CD4-positive, alpha-beta T cell treated with Interleukin-4 for 1 hour (primary cell): ENCODE data around the gene SHC2.
A peak's percentile ranks its signal among the peaks of the same experiment; 100 is the strongest.
"Not testable (repeated sequence)": the region's sequence is repeated elsewhere in the genome, so short reads cannot be mapped to it uniquely, and the experiment has no call there.

Experiments
- DNase-seq, 2 donors: peaks; one replicate each; pipeline ENCODE4 v3.0.0-alpha.2; 2020 to 2022

Gene SHC2

DNA sequence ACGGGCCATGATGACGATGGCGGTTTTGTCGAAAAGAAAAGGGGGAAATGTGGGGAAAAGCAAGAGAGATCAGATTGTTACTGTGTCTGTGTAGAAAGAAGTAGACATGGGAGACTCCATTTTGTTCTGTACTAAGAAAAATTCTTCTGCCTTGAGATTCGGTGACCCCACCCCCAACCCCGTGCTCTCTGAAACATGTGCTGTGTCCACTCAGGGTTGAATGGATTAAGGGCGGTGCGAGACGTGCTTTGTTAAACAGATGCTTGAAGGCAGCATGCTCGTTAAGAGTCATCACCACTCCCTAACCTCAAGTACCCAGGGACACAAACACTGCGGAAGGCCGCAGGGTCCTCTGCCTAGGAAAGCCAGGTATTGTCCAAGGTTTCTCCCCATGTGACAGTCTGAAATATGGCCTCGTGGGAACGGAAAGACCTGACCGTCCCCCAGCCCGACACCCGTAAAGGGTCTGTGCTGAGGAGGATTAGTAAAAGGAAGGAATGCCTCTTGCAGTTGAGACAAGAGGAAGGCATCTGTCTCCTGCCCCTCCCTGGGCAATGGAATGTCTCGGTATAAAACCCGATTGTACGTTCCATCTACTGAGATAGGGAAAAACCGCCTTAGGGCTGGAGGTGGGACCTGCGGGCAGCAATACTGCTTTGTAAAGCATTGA is 74.1 kb downstream of the SHC2 start:
- not testable (repeated sequence) for DNase-seq

DNA sequence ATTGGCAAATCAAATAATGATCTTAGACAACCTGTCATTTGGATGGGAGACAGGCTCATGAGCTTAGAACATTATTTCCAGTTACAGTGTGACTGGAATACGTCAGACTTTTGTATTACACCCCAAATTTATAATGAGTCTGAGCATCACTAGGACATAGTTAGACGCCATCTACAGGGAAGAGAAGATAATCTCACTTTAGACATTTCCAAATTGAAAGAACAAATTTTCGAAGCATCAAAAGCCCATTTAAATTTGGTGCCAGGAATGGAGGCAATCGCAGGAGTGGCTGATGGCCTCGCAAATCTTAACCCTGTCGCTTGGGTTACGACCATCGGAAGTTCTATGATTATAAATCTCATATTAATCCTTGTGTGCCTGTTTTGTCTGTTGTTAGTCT is 74.6 kb downstream of the SHC2 start:
- DNase-seq = not testable (repeated sequence)

DNA sequence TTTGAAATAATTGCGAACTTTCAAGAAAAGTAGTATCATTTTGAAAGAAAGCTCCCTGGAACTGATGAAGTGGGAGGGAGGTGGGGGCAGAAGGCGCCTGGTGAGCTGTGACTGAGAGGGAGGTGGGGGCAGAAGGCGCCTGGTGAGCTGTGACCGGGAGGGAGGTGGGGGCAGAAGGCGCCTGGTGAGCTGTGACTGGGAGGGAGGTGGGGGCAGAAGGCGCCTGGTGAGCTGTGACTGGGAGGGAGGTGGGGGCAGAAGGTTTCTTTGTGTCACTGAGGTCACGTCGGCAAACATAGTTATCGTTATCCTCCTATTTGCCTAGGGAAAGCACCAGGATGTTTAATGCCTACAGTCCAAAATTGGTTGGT is 76.0 kb downstream of the SHC2 start:
- DNase-seq = no peak

DNA sequence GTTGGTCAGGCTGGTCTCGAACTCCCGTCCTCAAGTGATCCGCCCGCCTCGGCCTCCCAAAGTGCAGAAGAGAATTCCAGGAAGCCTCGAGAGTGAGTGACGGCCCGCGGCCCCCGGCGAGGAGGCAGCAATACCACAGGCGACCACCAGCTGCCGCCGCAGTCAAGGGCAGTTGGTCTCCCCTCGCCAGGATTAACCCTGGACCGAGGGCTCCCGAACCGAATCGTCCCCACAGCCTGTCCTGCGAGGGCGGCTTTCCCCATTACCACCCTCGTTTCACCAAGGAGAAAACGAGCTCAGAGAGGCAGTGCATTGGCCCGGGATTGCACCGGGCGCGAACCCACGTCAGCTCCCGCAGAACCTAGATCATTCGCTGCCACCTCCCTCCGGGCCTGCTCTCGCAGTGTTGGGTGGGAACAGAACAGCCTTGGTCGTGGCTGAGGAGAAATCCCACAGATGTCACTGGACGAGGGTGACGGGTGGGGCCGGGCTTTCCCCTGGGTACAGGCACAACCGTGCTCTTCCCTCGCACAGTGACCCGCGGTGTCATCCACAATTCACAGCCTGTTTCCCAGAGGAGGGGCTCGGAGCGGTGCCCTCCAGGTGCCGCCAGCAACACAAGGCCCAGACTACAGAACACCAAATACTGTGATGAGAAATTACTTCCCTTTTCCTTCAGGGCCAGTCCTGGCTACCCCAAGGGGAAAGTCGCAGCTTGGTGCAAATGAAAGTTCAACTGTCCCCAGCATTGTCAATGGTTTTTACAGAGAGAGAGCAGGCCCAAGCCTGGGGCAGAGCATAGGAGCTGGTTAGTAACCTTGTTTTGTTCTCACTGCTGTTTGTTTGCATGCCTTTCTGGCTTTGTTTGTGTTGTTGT is 76.7 kb downstream of the SHC2 start:
- no peak for DNase-seq

DNA sequence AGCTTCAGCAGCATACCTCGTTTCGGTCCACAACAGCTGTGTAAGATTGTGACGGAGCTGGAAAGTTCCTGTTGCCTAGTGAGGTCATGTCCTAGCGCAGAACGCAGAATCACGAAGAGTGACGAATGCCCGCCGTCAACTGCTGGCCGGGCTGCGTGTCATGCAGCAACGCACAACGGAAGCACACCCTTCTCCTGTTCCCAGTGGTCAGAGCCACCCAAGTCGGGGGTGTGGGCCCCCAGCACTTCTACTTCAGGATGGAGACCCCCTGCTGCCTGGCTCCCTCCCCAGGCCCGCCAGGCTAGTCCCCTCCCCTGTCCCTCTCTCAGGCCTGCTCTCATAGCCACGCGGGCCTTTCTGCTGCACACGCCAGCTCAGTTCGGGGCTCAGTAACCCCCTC is 77.8 kb downstream of the SHC2 start:
- no peak for DNase-seq

DNA sequence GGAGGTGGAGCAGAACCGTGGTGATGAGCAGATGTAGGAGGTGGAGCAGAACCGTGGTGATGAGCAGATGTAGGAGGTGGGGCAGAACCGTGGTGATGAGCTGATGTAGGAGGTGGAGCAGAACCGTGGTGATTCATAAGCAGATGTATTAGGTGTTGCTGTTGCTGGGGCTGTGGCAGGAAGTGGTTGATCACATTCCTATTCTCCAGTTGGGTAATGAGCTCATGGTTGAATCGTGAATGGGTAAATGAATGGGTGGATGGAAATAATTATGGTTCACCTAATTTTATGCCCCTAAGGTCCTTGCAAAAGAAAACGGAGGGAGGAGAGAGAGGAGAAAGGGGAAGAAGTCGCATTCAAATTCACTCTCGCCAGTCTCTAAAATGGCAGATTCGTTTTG is 78.3 kb downstream of the SHC2 start:
- DNase-seq = peak; percentile 46 to 66

DNA sequence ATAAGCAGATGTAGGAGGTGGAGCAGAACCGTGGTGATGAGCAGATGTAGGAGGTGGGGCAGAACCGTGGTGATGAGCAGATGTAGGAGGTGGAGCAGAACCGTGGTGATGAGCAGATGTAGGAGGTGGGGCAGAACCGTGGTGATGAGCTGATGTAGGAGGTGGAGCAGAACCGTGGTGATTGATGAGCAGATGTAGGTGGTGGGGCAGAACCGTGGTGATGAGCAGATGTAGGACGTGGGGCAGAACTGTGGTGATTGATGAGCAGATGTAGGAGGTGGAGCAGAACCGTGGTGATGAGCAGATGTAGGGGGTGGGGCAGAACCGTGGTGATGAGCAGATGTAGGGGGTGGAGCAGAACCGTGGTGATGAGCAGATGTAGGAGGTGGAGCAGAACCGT is 78.9 kb downstream of the SHC2 start:
- DNase-seq = not testable (repeated sequence)

DNA sequence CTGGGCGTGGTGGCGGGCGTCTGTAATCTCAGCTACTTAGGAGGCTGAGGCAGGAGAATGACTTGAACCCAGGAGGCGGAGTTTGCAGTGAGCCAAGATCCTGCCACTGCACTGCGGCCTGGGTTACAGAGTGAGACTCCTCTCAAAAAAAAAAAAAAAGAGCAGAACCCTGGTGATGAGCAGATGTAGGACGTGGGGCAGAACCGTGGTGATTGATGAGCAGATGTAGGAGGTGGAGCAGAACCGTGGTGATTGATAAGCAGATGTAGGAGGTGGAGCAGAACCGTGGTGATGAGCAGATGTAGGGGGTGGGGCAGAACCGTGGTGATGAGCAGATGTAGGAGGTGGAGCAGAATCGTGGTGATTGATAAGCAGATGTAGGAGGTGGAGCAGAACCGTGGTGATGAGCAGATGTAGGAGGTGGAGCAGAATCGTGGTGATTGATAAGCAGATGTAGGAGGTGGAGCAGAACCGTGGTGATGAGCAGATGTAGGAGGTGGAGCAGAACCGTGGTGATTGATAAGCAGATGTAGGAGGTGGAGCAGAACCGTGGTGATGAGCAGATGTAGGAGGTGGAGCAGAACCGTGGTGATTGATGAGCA is 80.1 kb downstream of the SHC2 start:
- not testable (repeated sequence) for DNase-seq

DNA sequence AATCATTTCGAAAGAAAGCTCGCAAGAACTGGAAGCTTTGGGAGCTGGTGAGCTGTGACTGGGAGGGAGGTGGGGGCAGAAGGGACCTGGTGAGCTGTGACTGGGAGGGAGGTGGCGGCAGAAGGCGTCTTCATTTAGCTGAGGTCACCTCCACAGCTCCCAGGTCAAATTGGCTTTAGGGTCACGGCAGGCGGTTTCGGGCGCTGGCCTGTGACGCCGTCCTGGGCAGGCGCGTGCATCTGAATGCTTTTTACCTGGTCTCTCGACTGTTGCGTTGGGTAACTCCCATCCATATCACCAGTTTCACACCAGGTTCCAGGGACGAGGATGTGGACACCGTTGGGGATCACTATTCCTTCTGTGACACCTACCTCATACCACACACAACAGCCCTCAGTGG is 81.0 kb downstream of the SHC2 start:
- DNase-seq = no peak

DNA sequence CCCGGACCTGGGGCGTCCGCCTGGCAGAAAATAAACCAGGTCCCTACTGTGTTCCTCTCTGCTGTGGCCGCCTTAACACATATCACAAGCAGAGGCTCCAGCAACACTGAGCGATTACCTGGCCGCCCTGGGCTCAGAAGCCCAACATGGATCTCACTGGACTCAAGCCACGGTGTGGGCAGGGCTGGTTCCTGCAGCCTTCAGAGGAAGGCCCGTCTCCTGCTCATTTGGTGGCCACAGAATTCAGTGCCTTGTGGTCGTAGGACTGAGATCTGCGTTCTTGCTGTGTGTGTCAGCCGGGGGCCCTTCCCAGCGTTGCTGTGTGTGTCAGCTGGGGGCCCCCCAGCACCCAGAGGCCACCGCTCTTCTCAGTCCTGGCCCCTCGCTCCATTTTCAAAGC is 82.1 kb downstream of the SHC2 start:
- DNase-seq = no peak

DNA sequence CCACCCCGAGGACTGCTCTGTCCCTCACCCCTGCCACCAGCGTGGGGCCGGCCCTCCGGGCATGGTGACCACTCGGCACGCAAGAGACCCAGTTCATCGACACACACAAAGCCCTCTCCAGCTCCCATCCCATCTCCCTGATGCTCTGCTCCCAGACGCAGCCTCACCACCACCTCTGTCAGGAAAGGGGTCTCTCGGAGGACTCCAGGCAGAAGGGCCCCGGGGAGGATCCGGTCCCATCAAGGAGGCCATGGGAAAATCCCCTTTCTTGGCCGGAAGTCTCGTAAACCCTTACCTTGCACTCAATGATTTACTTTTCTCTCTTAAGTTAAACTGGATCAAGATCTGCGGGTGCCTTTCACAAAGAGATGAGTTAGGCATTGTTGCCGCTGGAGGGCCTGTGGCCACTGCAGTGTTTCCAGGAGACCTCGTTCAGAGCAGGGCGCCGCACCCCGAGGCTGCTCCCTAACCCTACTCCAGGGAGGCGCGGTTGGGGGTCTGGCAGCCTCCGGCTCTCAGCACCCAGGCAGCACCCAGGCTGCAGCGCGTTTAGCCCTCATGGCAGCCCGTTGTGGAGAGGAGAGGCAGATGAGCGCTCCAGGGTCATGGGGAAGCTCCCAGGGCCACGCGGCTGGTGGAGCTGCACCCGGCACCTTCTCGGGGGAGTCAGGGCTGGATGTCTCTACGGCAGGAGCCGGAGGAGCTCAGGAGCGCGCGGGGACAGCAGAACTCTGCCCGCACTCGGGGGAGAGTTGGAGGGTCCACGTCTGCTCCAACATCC is 82.8 kb downstream of the SHC2 start:
- DNase-seq = no peak

DNA sequence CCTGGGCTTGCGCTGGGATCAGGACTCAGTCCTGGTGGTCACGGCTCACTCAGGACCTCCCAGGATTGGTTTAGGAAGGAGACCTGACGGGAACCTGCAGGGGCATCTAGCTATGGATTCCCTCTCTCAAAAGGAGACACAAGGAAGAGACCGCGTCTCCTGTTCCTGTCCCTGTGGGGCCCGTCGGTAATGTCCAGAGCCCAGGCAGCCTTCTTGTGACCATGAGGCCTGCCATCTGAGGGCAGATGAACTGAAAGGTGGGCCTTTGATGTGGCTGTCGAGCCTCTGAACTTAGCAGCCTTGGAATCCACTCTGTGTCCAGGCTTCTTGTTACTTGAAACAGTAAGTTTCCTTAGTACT is 84.7 kb downstream of the SHC2 start:
- DNase-seq = no peak

DNA sequence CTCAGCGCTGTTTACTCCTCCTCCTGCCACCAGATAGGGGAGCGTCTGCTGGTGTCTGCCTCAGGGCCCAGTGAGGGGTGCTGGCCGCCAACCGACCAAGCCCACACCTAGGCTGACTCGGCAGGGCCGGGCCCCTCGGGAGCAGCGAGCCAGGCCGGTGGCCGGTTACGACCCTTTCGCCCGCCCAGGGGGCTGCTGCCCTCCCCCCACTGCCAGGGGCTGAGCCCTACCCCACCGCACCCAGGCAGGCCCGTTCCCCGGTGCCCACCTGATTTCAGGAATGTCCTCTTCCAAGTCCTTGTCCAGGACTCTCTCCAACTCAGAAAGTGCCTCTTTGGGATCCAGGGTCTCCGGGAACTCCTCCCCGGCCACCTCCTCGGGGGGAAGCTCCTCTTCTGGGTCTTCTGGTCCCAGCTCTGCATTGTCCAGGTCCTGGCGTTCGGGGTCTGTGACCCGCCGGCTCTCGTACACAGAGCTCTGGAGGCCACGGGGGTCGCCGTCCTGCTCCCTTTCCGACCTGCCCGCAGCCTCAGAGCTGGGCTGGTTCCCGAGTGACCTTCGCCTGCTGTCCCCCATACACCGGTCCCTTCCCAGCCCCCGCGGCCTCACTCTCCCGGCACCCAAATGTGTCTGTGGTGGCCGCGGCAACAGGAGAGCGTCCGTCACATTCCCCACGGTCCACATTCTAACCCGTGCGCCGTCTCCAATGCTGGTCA is 85.3 kb downstream of the SHC2 start:
- no peak for DNase-seq

DNA sequence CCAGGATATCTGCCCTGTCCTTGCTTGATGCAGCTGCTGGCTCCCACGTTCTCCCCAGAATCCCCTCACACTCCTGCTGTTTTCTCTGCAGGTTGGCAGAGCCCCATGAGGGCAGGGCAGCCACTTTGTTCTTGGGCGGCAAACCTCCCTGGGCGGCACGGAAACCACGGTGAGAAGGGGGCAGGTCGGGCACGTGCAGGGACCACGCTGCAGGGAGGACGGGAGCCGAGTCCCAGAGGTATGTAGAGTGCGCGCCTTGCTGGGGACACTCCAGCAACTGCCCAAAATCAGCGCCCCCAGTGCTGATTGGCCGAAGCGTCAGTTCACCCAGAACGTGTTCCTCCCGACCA is 86.0 kb downstream of the SHC2 start:
- DNase-seq = no peak

DNA sequence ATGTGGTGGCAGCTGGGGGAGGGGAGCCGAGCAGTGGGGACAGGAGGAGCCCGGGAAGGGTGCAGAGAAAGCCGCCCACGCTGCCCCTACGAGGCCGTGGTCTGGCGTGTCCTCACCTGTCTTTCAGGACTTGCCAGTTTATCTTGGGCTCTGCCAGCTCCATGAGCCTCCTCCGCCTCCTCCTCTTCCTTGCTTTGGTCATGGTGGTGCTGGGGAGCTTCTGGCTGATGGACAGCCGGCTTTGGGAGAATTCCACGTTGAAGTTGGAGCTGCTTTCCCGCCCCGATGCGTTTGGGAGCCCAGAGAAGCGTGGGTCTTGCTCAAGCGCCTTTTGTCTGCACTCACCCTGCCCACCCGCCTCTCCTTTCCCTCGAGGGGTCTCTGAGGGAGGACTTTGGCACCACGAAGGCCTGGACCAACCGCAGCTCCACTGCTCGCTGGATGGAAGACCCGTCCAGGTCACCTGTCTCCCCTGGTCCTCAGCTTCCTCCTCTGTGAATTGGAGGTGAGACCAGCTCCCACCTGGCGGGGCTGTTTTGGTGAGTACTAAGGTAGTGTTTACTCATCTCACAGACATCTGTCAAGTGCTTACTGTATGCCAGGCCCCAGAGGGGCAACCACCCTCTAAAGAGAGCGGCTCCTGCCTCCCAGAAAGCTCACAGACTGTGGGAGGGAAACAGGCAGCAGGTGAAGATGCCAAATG is 86.5 kb downstream of the SHC2 start:
- DNase-seq = no peak

DNA sequence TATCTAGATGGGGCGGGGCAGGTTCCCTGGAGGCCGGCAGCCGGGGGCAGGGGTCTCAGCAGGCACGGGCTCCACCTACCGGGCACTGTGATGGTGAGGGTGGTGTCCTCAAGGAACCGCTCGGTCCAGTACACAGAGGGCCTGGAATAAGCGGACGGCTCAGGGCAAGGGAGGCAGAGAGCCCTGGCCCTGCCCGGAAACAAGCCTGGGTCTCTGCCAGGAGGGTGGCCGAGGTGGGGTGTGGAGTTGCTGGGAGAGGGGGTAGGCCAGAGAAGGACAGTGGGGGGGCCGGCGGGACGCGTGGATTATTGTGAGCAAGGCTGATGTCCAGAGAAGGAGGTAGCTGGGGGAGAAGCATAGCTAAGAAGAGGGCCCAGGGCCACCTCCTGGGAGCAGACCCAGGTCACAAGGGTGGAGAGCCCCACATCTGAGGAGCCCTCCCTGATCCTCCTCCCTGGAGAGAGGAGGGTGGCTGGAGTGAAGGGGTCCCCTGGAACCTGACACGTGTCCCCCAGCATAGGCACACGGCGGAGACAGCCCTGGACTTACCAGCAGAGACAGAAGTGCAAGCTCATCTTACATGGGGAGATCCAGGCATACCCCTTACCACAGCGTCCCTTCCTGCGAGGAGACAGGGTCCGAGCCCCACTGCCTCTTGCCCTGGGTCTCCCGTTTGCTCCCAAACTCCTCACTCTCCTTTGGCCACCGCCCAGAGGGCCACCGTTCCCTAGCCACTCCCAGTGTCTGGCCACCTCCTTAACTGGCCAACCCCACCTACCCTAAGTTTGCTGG is 87.2 kb downstream of the SHC2 start:
- no peak for DNase-seq

DNA sequence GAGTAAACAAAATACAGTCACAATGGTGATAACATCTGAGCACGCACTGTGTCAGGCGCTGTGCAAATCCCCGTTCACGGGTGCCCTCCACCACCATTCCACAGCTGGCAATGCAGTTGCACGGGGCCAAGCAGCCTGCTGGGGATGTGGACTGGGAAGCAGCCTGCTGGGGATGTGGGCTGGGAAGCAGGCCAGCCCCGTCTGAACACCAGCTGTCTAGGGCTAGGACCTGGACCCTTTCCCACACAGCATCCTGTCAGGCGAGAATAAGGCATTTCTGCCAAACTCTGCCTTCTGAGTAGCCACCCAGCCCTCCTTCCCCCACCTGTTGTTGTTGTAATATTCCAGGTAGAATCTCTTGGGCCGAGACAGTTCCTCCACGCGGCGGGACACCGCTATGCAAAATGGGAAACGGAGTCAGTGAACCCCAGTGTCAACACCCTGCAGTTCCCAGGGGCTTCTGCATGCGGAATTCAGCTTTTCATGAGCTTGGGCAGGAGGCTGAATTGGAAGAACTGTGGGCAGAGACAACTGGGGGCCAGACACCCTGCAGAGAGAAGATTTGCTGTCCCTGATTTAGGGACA is 88.4 kb downstream of the SHC2 start:
- DNase-seq = no peak

DNA sequence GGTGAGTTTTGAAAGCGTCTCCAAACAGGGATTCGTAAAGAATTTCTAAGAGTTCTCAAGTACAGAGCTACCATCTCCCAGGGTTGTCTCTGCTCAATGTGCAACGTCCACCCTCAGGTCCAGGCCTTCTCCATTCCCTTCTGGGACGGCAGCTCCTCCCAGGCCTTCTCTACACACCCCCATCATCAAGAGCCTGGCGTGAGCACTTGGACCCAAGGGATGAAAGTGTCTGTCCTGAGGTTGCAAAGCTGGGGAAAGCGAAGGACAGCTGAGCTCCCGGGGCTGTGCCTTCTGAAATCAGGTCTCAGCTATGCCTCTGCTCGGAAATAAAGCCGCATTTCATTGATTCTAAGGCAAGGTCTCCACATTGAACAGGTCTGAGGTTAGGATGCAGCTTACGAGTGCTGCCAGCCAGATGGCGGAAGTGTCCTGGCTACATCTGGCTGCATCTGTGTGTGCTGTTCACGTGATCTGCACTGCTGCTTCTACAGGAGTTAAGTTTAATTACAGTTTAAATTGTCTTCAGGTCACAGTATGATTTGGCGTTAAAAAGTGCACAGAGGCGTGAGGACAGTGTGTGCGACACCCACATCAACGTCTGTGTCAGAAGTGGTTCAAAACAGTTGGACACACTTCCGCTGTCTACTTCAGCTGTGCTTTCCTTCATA is 89.2 kb downstream of the SHC2 start:
- no peak for DNase-seq

DNA sequence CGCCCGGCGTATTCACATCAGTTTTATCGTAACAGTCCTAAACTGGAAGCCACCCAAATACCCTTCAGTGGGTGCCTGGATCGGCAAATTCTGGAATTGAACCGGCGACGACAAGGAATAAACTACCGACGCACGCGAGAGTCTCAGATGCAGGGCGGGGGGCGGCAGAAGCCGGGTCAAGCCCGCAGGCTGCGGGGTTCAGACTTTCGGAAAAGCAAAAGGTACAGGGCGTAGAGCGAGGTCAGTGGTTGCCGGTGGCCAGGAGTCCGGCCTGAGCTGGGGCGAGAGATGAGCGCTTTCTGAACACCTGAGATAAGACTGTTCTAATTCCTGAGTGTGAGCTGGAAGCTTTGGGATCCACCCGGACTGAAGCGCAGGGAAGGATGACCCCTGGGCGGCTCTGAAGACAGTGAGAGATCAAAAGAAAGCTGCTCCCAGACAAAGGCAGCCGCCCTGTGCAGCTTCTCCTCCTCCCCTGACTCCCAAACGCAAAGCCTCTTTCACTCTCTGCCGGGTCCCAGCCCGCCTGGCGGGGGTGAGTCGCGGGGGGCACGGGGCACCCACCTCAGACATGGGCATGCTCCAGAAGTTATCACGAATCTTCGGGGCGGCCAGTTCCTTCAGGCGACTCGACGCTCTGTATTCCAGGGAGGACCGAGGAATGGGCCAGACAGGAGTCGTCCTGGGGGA is 90.0 kb downstream of the SHC2 start:
- DNase-seq = no peak

DNA sequence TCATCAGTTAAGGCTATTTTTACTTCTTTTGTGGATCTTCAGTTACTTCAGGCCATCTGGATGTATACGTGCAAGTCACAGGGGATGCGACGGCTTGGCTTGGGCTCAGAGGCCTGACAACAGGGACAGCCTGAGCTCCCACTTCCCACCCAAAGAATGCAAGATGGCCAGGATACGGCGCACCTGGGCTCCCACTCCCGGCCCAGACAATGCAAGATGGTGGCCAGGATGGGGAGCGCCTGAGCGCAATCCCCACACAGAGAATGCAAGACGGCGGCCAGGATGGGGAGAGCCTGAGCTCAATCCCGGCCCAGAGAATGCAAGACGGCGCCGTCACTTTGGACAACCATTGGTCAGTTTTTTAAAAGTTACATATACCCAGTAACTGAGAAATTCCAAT is 91.0 kb downstream of the SHC2 start:
- no peak for DNase-seq
